PC-9 (cell line): ENCODE results near the gene SSR4. TPM values are rescaled to one million over a fixed set of nuclear protein-coding genes. Genes with fewer than 3 reads are reported as not detected.

Experiments used
- BruUV-seq: library from RNA; stranded (reverse); fragments of 400-500 nt; replicated peaks from 2 replicates; lab custom pipeline; 2021; lab: Mats Ljungman, UMichigan
- CTCF ChIA-PET: fragments of 300-600 bp; sonication (Branson Sonifier 250); formaldehyde crosslinking; loops from one replicate; lab custom pipeline; 2022; ENCODE audit warnings: antibody characterized with exemption; lab: Charles Lee
- POLR2A ChIA-PET: fragments of 300-600 bp; sonication (Branson Sonifier 250); formaldehyde crosslinking; loops from one replicate; lab custom pipeline; 2022; ENCODE audit warnings: antibody characterized with exemption; ENCODE audit not compliant: unreplicated experiment; lab: Charles Lee
- DNase-seq, 2 experiments: peaks; one replicate each; pipeline versions ENCODE4 v3.0.0 to v3.0.0-alpha.2; 2015 to 2022; ENCODE audit warnings: mixed read lengths in 1 of 2
- H2AFZ ChIP-seq: fragments of 200-600 bp; sonication (generic); 2 replicates; pipeline ENCODE4 v1.8.1; 2017; ENCODE audit warnings: antibody characterized with exemption
- H3F3A ChIP-seq: fragments of 200-600 bp; sonication (generic); 2 replicates; pipeline ENCODE4 v1.8.1; 2017; ENCODE audit warnings: antibody characterized with exemption, mild to moderate bottlenecking, low read depth; ENCODE audit not compliant: insufficient read depth
- H3K27ac ChIP-seq: fragments of 200-600 bp; sonication (generic); 2 replicates; pipeline ENCODE4 v1.6.1; 2016; ENCODE audit warnings: mixed run types
- H3K27me3 ChIP-seq: fragments of 200-600 bp; sonication (generic); 2 replicates; pipeline ENCODE4 v1.6.1; 2016; ENCODE audit warnings: low read depth, mixed run types; ENCODE audit not compliant: insufficient read depth
- H3K36me3 ChIP-seq: fragments of 200-600 bp; sonication (generic); 2 replicates; pipeline ENCODE4 v1.6.1; 2016; ENCODE audit warnings: low read depth, mixed run types
- H3K4me1 ChIP-seq: fragments of 200-600 bp; sonication (generic); replicated peaks from 2 replicates; pipeline ENCODE4 v1.6.1; 2016; ENCODE audit warnings: mixed run types; ENCODE audit not compliant: insufficient read depth
- H3K4me2 ChIP-seq: fragments of 200-600 bp; sonication (generic); 2 replicates; pipeline ENCODE4 v1.6.1; 2017; ENCODE audit warnings: mixed run types
- H3K4me3 ChIP-seq: fragments of 200-600 bp; sonication (generic); 2 replicates; pipeline ENCODE4 v1.6.1; 2016; ENCODE audit warnings: mixed run types
- H3K79me2 ChIP-seq: fragments of 200-600 bp; sonication (generic); 2 replicates; pipeline ENCODE4 v1.6.1; 2017; ENCODE audit warnings: low read depth, mixed run types
- H3K9me2 ChIP-seq: fragments of 200-600 bp; sonication (generic); 2 replicates; pipeline ENCODE4 v1.8.1; 2017; ENCODE audit warnings: mild to moderate bottlenecking; ENCODE audit not compliant: insufficient read depth
- H3K9me3 ChIP-seq: fragments of 200-600 bp; sonication (generic); 2 replicates; pipeline ENCODE4 v1.8.1; 2016; ENCODE audit warnings: low read depth; ENCODE audit not compliant: insufficient read depth
- H4K20me1 ChIP-seq: fragments of 200-600 bp; sonication (generic); 2 replicates; pipeline ENCODE4 v1.8.1; 2017; ENCODE audit not compliant: insufficient read depth
- CTCF ChIP-seq: fragments of 200-600 bp; sonication (generic); conservative IDR thresholded peaks from 2 replicates; pipeline ENCODE4 v1.6.1; 2017; ENCODE audit warnings: mixed run types, antibody characterized with exemption, mild to moderate bottlenecking, moderate library complexity
- EZH2 ChIP-seq: fragments of 200-600 bp; sonication (generic); IDR thresholded peaks from 2 replicates; pipeline ENCODE4 v1.8.0; 2017; ENCODE audit warnings: antibody characterized with exemption, low read depth
- intact Hi-C: fragments of 100-400 bp; cut with micrococcal nuclease; formaldehyde crosslinking; loops from one replicate; pipeline ENCODE4 v1.10.0; 2022; ENCODE audit not compliant: unreplicated experiment
- total RNA-seq: library from RNA; stranded (reverse); gene quantifications from 2 replicates; pipeline ENCODE4 v1.2.3, GENCODE V29; 2021

The SSR4 gene
- total RNA-seq, 1 experiment from 2014 or later, result 223 TPM

- POLR2A ChIA-PET, result no interaction called here
- no peaks in the 10 kb centered on the region for H3K36me3 ChIP-seq
- H2AFZ ChIP-seq, result no peak overlapping the region
- TF ChIP-seq EZH2 (no peak), CTCF (no peak)
- no peak overlapping the region for H3K4me3 ChIP-seq
- intact Hi-C loops, result loop anchor here (10.0 kb wide), 1 partner anchor 92 kb away; the partner anchor contains the start of gene L1CAM
- no peak overlapping the region for H3K4me2 ChIP-seq
- BruUV-seq, result no TSS peak
- no peaks in the 10 kb centered on the region for H3F3A ChIP-seq
- no peaks in the 10 kb centered on the region for H3K9me3 ChIP-seq
- no peaks in the 10 kb centered on the region for H3K9me2 ChIP-seq
- H4K20me1 ChIP-seq, result no peaks in the 10 kb centered on the region
- H3K27ac ChIP-seq, result no peak overlapping the region
- DNase-seq, result no peak
- CTCF ChIA-PET, result no interaction called here
- H3K27me3 ChIP-seq, result no peaks in the 10 kb centered on the region
- H3K4me1 ChIP-seq, result peaks cover 15% of the 10 kb centered on the region; the same call in 1 of the 2 replicates
- H3K79me2 ChIP-seq, result peaks cover 46% of the 10 kb centered on the region
Observed at GRCh38 chrX:153792368-153792767, 2.1 kb upstream of the SSR4 start.

- Histone ChIP-seq H3K27me3 (no peaks in the 10 kb centered on the region), H2AFZ (peak overlapping the region; percentile 80), H3K4me3 (peak overlapping the region; percentile 93), H3K9me3 (no peaks in the 10 kb centered on the region), H3K27ac (no peak overlapping the region), H4K20me1 (no peaks in the 10 kb centered on the region), H3F3A (no peaks in the 10 kb centered on the region), H3K4me2 (peak overlapping the region; percentile 91), H3K79me2 (peaks cover 46% of the 10 kb centered on the region), H3K36me3 (no peaks in the 10 kb centered on the region), H3K9me2 (no peaks in the 10 kb centered on the region), H3K4me1 (peaks cover 15% of the 10 kb centered on the region; the same call in 1 of the 2 replicates)
- ChIA-PET CTCF (interaction anchor here (1.1 kb wide), 1 partner anchor 84 kb away, joined by 3 read pairs; no protein-coding TSS in a partner anchor), POLR2A (interaction anchor here (0.6 to 0.7 kb wide), 2 partner anchors 40 to 133 kb away, joined by 4 read pairs; partner anchors contain the start of gene ARHGAP4)
- no peak for DNase-seq
- TF ChIP-seq EZH2, result no peak
- no peak for TF ChIP-seq CTCF
- BruUV-seq, result no TSS peak
- intact Hi-C loops, result loop anchor here (10.0 kb wide), 1 partner anchor 92 kb away; the partner anchor contains the start of gene L1CAM
Observed at GRCh38 chrX:153793291-153793690, 1.2 kb upstream of the SSR4 start.

GRCh38 chrX:153794897-153795816, 689 bp downstream of the SSR4 start:
- Histone ChIP-seq H3K4me2 (peak overlapping the region; percentile 98), H3K79me2 (peaks cover 46% of the 10 kb centered on the region), H3K9me3 (no peaks in the 10 kb centered on the region), H4K20me1 (no peaks in the 10 kb centered on the region), H3K27ac (peak overlapping the region; percentile 49; the same call in 1 of the 2 replicates), H3K4me1 (peaks cover 15% of the 10 kb centered on the region; the same call in 1 of the 2 replicates), H3F3A (peaks cover 5% of the 10 kb centered on the region; the same call in 1 of the 2 replicates), H3K36me3 (no peaks in the 10 kb centered on the region), H3K27me3 (no peaks in the 10 kb centered on the region), H3K9me2 (no peaks in the 10 kb centered on the region), H3K4me3 (peak overlapping the region; percentile 93), H2AFZ (peak overlapping the region; percentile 85)
- intact Hi-C loops, result loop anchor here (1.0 to 10.0 kb wide), 5 partner anchors 29 to 133 kb away; partner anchors contain the start of gene L1CAM
- no peak for DNase-seq
- TF ChIP-seq CTCF, result no peak
- TF ChIP-seq EZH2, result no peak
- ChIA-PET CTCF (no interaction called here), POLR2A (interaction anchor here (0.5 to 0.6 kb wide), 2 partner anchors 116 to 540 kb away, joined by 3 read pairs; no protein-coding TSS in a partner anchor)
- TSS peak; percentile 66 for BruUV-seq
